DMS153 (cell line): ENCODE measurements around the gene NADK2.
"Not testable (repeated sequence)": the region's sequence is repeated elsewhere in the genome, so short reads cannot be mapped to it uniquely, and the experiment has no call there.

ENCODE experiments used
- DNase-seq: peaks from one replicate; lab custom pipeline; 2025; lab: John Stamatoyannopoulos, UW

The NADK2 gene, protein sequence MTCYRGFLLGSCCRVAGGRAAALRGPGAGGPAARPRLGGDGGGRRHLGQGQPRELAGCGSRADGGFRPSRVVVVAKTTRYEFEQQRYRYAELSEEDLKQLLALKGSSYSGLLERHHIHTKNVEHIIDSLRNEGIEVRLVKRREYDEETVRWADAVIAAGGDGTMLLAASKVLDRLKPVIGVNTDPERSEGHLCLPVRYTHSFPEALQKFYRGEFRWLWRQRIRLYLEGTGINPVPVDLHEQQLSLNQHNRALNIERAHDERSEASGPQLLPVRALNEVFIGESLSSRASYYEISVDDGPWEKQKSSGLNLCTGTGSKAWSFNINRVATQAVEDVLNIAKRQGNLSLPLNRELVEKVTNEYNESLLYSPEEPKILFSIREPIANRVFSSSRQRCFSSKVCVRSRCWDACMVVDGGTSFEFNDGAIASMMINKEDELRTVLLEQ

DNA sequence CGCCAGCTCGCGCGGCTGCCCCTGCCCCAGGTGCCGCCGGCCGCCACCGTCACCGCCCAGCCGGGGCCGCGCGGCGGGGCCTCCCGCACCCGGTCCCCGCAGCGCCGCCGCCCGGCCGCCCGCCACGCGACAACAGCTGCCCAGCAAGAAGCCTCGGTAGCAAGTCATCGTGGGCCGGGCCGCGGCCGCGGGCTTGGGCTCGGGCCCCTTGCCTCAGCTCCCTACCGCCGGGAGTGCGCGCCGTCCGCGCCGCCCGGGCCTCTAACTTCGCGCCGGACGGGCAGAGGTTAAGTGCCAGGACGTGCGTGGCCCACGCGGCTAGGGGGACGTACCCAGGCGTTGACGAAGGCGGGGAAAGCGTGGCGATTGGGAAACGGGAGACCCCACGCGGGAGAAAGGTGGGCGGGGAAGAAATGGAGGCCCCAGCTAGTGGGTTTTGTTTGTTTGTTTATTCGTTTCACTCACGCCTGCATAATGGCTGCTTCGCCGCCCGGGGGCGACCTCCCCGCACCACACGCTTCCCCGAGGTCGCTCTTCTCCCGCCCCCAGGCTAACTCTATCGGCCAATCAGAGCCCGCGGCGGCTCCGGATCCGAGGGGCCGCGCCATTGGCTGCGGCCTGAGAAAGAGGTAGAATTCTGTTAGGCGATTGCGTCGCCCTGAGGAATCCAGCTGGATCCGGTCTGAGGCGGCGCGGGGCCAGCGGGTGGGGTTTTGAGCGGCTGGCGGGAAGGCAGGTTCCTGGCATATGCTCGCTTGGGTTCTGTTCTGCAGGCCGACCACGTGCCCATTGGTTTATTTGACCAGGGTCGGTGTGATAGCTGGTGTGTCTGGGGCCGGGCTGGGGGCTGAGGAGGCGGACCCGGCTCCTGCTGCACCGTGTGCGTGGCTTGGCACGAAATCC, at the start of gene NADK2:
TSS of gene NADK2 (minus strand) at position 295 of the 903 bp plus-strand sequence. CDS start at position 168, 127 bp downstream.
- DNase-seq, result peak; percentile 98

- no peak for DNase-seq
Measured at GRCh38 chr5:36285837-36286615, 44.3 kb upstream of the NADK2 start.

- DNase-seq, result not testable (repeated sequence)
Measured at GRCh38 chr5:36283775-36284174, 42.0 kb upstream of the NADK2 start.

DNA sequence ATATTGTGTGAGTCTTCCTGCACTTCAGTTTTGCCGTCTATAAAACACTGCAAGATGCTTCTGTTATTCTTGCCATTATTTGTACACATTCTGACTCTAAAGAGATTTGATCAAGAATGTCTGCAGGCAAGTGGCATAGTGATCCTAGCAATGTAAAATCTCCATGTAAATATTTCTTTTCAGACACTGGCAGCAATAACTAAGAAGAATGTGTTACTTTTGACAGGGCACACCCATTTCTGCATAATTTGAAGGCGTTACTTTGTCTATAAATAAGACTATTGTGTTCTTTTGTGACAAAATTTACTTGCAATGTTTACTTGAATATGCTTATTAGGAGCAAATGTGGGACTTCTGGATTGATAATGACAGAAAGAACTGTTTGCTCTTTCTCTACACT, 39.9 kb upstream of the NADK2 start:
- DNase-seq, result no peak

DNA sequence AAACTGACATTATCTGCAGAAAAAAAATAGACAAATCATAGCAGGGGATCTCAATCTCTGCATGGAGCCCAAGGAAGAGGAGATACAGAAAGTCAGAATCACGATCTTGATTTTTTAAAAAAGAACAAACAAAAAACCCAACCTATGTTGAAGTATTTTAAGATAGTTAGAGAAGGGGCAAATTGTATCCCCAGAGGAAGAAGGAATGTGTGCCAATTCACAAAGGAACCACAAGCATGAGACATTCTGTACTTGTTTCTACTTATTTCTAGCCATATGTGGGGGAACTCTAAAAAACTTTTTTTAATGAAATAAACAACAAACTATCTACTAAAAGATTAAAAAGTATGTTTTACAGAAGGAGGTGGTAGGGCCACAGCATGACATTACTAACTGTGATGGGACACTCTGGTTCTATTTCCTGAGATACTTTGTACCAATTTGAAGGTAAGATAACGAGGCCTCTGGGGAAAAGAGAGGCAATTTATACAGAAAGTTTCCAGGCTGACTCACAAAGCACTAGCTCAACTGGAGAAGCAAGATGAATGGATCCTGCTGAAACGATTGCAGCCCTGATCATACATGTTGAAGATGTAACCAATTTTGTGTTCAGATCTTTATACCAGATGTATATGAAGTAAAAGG, 37.5 kb upstream of the NADK2 start:
- DNase-seq, result no peak

GRCh38 chr5:36277521-36278176, 35.9 kb upstream of the NADK2 start:
- no peak for DNase-seq

DNA sequence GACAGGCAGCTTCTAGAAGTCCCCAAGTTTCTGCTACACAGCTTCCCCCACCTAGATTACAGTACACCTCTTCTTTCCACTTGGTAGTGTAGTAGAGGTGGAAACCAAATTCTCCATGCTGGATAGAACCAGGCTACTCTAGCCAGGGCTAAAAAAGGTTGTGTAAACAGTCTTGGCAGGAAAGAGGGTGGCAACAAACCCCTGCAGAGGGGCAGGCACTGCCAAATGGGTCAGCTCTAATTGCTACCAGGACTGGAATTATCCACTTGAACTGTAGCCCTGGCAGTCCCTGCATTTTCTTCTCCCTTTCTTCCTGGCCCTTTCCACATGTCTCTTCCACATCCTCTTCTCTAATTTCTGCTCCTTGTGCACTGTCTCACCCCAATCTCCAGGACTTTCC, 35.1 kb upstream of the NADK2 start:
- no peak for DNase-seq

GRCh38 chr5:36273809-36274526, 32.2 kb upstream of the NADK2 start:
- no peak for DNase-seq

GRCh38 chr5:36272136-36272690, 30.5 kb upstream of the NADK2 start:
- no peak for DNase-seq

- DNase-seq, result no peak
Measured at GRCh38 chr5:36270876-36271575, 29.3 kb upstream of the NADK2 start.

DNA sequence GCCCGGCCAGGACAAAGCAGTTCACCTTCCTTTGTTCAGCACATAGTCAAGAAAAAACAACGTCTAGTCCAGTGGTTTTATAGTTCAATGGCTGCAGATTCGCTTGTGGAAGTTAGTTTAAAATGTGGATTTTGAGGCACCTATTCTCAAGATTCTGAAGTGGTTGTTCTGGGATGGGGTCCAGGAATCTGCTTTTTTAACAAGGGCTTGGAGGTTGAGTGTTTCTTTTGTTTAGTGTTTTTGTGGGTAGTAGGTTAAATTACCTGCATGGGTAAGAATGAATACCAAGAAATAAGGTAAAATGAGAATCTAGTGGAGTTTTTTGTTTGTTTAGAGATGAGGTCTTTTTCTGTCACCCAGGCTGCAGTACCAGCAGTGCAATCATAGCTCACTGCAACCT, 28.4 kb upstream of the NADK2 start:
- DNase-seq, result no peak

GRCh38 chr5:36269478-36269877, 27.8 kb upstream of the NADK2 start:
- no peak for DNase-seq

GRCh38 chr5:36267905-36268304, 26.2 kb upstream of the NADK2 start:
- DNase-seq, result no peak

GRCh38 chr5:36264202-36264760, 22.6 kb upstream of the NADK2 start:
- no peak for DNase-seq

- no peak for DNase-seq
Measured at GRCh38 chr5:36261186-36261585, 19.5 kb upstream of the NADK2 start.

DNA sequence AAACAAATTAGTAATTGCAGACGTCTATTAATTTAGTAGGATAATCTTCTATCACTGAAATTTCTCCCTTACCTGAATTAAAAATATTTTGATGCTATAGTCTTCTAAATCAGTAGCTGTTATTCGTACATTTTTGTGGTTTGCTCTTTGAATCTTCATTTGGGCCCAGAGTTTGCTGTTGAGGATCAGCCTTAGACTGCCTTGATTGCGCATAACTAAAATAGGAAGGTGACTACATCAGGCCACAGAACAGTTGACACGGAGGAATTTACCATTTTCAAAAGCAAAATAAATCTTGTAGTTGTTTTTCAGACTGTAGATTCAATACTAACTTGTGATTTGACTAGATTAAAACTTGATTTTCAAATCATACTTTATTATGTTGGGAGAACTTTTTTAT, 11.8 kb upstream of the NADK2 start:
- no peak for DNase-seq

- no peak for DNase-seq
Measured at GRCh38 chr5:36252722-36253365, 11.1 kb upstream of the NADK2 start.

DNA sequence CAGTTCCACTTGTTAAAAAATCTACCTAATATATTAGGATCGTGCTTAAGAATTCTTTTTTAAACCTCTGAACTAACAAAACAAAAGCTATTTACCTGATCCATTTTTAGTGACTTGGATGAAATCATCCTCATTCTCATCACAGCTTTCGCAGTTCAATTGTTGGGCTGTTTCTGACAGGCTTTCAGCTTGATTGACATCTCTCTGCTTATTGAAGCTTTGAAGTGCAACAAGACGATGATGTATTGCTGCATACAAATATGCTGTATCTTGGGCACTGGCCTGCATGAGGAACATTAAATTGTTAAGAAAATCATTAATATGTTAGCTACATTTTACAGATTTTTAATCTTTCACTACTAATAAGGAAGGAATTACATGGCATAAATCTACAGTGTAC, 9.5 kb upstream of the NADK2 start:
- DNase-seq, result no peak

DNA sequence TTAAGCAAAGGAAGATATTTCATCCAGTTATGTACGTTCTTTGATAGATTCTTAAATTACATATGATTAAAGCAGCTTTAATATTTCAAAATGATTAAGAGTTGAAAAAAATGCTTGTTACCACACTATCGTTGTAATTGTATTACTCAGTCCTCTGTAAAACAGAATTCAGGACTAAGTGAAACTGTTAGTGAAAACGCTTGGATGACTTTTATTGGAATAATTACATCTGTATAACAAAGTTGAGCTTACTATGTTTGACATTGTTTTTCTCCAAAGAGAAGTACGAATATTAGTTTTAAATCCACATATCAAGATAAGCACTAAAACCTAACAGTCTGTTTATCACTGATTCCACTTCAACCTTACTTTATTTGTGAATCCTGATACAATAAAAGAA, 8.7 kb upstream of the NADK2 start:
- DNase-seq, result no peak
